MM.1S (cell line): ENCODE results near the gene SCYGR2.

Experiments used
- DNase-seq: peaks from one replicate; pipeline ENCODE4 v3.0.0-alpha.2; 2015
- H2AFZ ChIP-seq: fragments of 300-600 bp; sonication (generic); 2 replicates; pipeline ENCODE4 v1.6.0; 2016; ENCODE audit warnings: antibody characterized with exemption, low read length
- H3F3A ChIP-seq: fragments of 300-600 bp; sonication (generic); 2 replicates; pipeline ENCODE4 v1.6.1; 2016; ENCODE audit warnings: mild to moderate bottlenecking, antibody characterized with exemption, low read length, moderate library complexity, mixed read lengths; ENCODE audit not compliant: insufficient read depth
- H3K27ac ChIP-seq: fragments of 300-600 bp; sonication (generic); 2 replicates; pipeline ENCODE4 v1.5.1; 2016; ENCODE audit warnings: mild to moderate bottlenecking, low read length
- H3K27me3 ChIP-seq: fragments of 300-600 bp; sonication (generic); replicated peaks from 2 replicates; pipeline ENCODE4 v1.6.0; 2016; ENCODE audit warnings: low read length; ENCODE audit not compliant: insufficient read depth
- H3K36me3 ChIP-seq: fragments of 300-600 bp; sonication (generic); replicated peaks from 2 replicates; pipeline ENCODE4 v1.6.1; 2016; ENCODE audit warnings: mild to moderate bottlenecking, low read length, mixed read lengths; ENCODE audit not compliant: insufficient read depth
- H3K4me1 ChIP-seq: fragments of 300-600 bp; sonication (generic); 2 replicates; pipeline ENCODE4 v1.6.1; 2016; ENCODE audit warnings: low read length, mixed read lengths
- H3K4me2 ChIP-seq: fragments of 300-600 bp; sonication (generic); 2 replicates; pipeline ENCODE4 v1.6.0; 2016; ENCODE audit warnings: low read depth, low read length
- H3K4me3 ChIP-seq: fragments of 300-600 bp; sonication (generic); 2 replicates; pipeline ENCODE4 v1.5.1; 2016; ENCODE audit warnings: low read length, mixed read lengths
- H3K79me2 ChIP-seq: fragments of 300-600 bp; sonication (generic); 2 replicates; pipeline ENCODE4 v1.6.1; 2016; ENCODE audit warnings: mixed run types, low read length, mixed read lengths
- H3K9ac ChIP-seq: fragments of 300-600 bp; sonication (generic); 2 replicates; pipeline ENCODE4 v1.6.1; 2016; ENCODE audit warnings: low read length, mixed read lengths
- H3K9me2 ChIP-seq: fragments of 300-600 bp; sonication (generic); replicated peaks from 2 replicates; pipeline ENCODE4 v1.6.1; 2016; ENCODE audit warnings: mild to moderate bottlenecking, low read length, mixed read lengths; ENCODE audit not compliant: insufficient read depth
- H3K9me3 ChIP-seq: fragments of 300-600 bp; sonication (generic); replicated peaks from 2 replicates; pipeline ENCODE4 v1.6.1; 2016; ENCODE audit warnings: mild to moderate bottlenecking, low read length, mixed read lengths; ENCODE audit not compliant: insufficient read depth
- H4K20me1 ChIP-seq: fragments of 300-600 bp; sonication (generic); 2 replicates; pipeline ENCODE4 v1.6.1; 2016; ENCODE audit warnings: mild to moderate bottlenecking, low read length, moderate library complexity, mixed read lengths; ENCODE audit not compliant: insufficient read depth
- CTCF ChIP-seq: fragments of 300-600 bp; sonication (generic); IDR thresholded peaks from 2 replicates; pipeline ENCODE4 v1.5.1; 2016; ENCODE audit warnings: antibody characterized with exemption, low read length, mixed read lengths
- EZH2 ChIP-seq: fragments of 300-600 bp; sonication (generic); optimal IDR thresholded peaks from 2 replicates; pipeline ENCODE3; 2017; ENCODE audit warnings: low read depth, mild to moderate bottlenecking, antibody characterized with exemption, low read length, mixed read lengths
- EZH2phosphoT487 ChIP-seq: fragments of 300-600 bp; sonication (generic); IDR thresholded peaks from 2 replicates; pipeline ENCODE4 v1.6.1; 2018; ENCODE audit warnings: antibody characterized with exemption, low read length

SCYGR2 gene

GRCh38 chr2:227592694-227593387 is 5.9 kb upstream of the SCYGR2 start:
- Histone ChIP-seq H3K79me2 (no peaks in the 10 kb centered on the region), H3K4me1 (peaks cover 10% of the 10 kb centered on the region), H3K27me3 (no peaks in the 10 kb centered on the region), H2AFZ (no peak overlapping the region), H4K20me1 (no peaks in the 10 kb centered on the region), H3K9me2 (no peaks in the 10 kb centered on the region), H3F3A (no peaks in the 10 kb centered on the region), H3K36me3 (no peaks in the 10 kb centered on the region), H3K9me3 (no peaks in the 10 kb centered on the region), H3K27ac (no peak overlapping the region), H3K9ac (no peak overlapping the region), H3K4me3 (no peak overlapping the region), H3K4me2 (peak overlapping the region; percentile 29)
- peak; percentile 73 for DNase-seq
- TF ChIP-seq EZH2phosphoT487 (no peak), CTCF (no peak), EZH2 (no peak)

- no peaks in the 10 kb centered on the region for H3K27me3 ChIP-seq
- no peak for TF ChIP-seq CTCF
- no peak for TF ChIP-seq EZH2phosphoT487
- no peak for TF ChIP-seq EZH2
- H3K4me2 ChIP-seq, result no peak overlapping the region
- peaks cover 10% of the 10 kb centered on the region for H3K4me1 ChIP-seq
- no peak overlapping the region for H3K27ac ChIP-seq
- H3K36me3 ChIP-seq, result no peaks in the 10 kb centered on the region
- no peaks in the 10 kb centered on the region for H3K9me2 ChIP-seq
- no peaks in the 10 kb centered on the region for H3K9me3 ChIP-seq
- no peak overlapping the region for H2AFZ ChIP-seq
- no peak overlapping the region for H3K4me3 ChIP-seq
- H3K9ac ChIP-seq, result no peak overlapping the region
- no peak for DNase-seq
- H3F3A ChIP-seq, result no peaks in the 10 kb centered on the region
- H3K79me2 ChIP-seq, result no peaks in the 10 kb centered on the region
- no peaks in the 10 kb centered on the region for H4K20me1 ChIP-seq
These were observed 2.9 kb upstream of the SCYGR2 start for GRCh38 chr2:227595797-227596196.

DNA sequence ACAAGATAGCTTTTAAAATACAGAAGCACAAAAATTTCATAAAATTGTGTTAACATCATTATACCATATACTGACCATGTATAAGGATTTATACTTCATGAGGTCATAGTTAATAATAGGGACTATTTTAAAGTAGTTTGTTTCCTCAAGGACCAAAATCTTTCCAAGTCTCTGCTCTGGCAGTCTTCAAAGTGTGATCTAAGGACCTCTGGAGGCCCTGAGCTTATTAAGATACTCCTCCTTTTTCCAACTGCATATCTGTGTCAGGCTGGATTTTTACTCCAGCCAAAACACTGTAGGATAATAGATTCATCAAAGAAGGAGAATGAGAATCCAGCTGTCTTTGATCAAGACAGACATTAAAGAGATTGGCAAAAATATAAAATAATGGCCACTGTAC is 1.7 kb upstream of the SCYGR2 start:
- Histone ChIP-seq H3K27me3 (no peaks in the 10 kb centered on the region), H3K4me1 (peaks cover 10% of the 10 kb centered on the region), H4K20me1 (no peaks in the 10 kb centered on the region), H3K79me2 (no peaks in the 10 kb centered on the region), H3K36me3 (no peaks in the 10 kb centered on the region), H3K9me2 (no peaks in the 10 kb centered on the region), H3F3A (no peaks in the 10 kb centered on the region), H3K27ac (no peak overlapping the region), H3K4me3 (no peak overlapping the region), H2AFZ (no peak overlapping the region), H3K9me3 (no peaks in the 10 kb centered on the region), H3K9ac (no peak overlapping the region), H3K4me2 (no peak overlapping the region)
- DNase-seq, result no peak
- no peak for TF ChIP-seq CTCF
- TF ChIP-seq EZH2phosphoT487, result no peak
- no peak for TF ChIP-seq EZH2
